ENCODE measurements around the gene IDI2. TPM values are rescaled to one million over a fixed set of nuclear protein-coding genes. Genes with fewer than 3 reads are reported as not detected.

IDI2 gene
- total RNA-seq, 1 donor from 2014 or later = not detected

GRCh38 chr10:985361-985760, 40.3 kb downstream of the IDI2 start:
- intact Hi-C loops (cut with micrococcal nuclease) = loop anchor here (5.0 kb wide), 1 partner anchor 848 kb away; the partner anchor contains the start of gene ZMYND11

- intact Hi-C loops (cut with micrococcal nuclease) = no loop called here
Observed at GRCh38 chr10:983971-984655, 41.5 kb downstream of the IDI2 start.

- intact Hi-C loops (cut with micrococcal nuclease) = no loop called here
Observed at GRCh38 chr10:983401-983800, 42.3 kb downstream of the IDI2 start.

DNA sequence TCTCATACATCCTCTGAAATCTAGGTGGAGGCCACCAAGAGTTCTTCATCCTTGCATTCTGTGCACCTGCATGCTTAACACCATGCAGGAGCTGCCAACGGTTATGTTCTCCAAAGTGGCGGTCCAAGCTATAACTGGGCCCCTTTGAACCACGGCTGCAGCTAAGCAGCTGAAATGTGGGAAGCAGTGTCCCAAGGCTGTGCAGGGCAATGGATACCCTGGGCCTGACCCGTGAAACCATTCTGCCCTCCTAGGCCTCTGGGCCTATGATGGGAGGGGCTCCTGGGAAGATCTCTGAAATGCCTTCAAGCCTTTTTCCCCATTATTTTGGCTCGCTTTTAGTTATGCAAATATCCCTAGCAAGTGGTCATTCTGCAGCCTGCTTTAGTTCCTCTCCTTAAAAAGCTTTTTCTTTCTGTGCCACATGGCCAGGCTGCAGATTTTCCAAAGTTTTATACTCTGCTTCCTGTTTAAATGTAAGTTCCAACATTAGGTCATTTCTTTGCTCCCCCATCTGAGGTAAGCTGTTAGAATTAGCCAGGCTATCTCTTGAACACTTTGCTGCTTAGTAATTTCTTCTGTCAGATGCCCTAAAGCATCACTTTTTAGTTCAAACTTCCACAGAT, 45.1 kb downstream of the IDI2 start:
- intact Hi-C loops (cut with micrococcal nuclease) = no loop called here

DNA sequence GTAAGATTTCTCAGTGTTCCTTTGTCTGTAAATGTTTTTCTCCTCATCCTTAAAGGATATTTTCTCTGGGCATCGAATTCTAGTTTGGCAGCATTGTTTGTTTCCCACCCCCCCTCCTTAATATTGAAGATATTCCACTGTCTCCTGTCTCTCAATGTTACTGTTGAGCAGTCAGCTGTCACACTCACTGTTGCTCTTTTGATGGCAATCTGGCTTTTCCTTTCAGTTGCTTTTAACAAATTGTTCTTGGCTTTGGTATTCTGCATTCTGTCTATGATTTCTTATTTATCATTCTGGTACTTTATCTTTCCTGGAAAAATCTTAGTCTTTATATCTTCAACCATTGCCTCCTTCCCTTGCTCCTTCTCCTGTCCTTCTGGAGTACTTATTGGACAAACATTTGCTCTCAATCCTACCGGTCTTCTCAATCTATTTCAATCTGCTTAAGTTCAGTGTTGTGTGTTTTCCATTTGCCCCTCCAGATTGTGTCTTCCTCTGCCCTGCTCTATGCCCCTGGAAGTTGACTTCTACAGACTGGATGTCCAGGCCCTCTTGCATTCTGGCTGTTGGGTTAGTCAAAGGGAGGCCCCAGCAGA, 46.7 kb downstream of the IDI2 start:
- intact Hi-C loops (cut with micrococcal nuclease) = no loop called here

GRCh38 chr10:976316-976715, 49.3 kb downstream of the IDI2 start:
- intact Hi-C loops (cut with micrococcal nuclease) = no loop called here

- intact Hi-C loops (cut with micrococcal nuclease) = loop anchor here (2.0 kb wide), 1 partner anchor 34 kb away; no protein-coding TSS in a partner anchor
Observed at GRCh38 chr10:974785-975074, 50.9 kb downstream of the IDI2 start.

GRCh38 chr10:974038-974784, 51.4 kb downstream of the IDI2 start:
- intact Hi-C loops (cut with micrococcal nuclease) = loop anchor here (2.0 kb wide), 1 partner anchor 33 kb away; no protein-coding TSS in a partner anchor

- intact Hi-C loops (cut with micrococcal nuclease) = no loop called here
Observed at GRCh38 chr10:972763-973162, 52.9 kb downstream of the IDI2 start.

GRCh38 chr10:971613-972012, 54.0 kb downstream of the IDI2 start:
- intact Hi-C loops (cut with micrococcal nuclease) = no loop called here

DNA sequence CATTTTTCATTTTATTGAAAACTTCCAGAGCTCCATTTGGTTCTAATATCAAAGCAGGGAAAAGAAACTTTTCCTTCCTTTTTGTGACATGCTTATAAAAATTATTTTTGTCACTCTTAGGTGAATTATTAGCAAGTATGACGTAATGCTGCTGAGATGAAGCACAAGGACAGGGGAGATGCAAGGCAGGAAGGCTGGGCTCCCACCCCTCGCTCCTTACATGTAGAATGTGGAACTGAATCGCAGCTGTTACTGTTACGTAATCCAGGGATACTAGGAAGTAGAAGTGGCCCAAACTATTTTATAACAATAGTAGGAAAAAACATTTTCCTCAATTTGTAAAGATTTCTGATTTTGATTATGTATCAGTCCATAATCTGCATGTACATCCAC, 54.5 kb downstream of the IDI2 start:
- intact Hi-C loops (cut with micrococcal nuclease) = no loop called here

DNA sequence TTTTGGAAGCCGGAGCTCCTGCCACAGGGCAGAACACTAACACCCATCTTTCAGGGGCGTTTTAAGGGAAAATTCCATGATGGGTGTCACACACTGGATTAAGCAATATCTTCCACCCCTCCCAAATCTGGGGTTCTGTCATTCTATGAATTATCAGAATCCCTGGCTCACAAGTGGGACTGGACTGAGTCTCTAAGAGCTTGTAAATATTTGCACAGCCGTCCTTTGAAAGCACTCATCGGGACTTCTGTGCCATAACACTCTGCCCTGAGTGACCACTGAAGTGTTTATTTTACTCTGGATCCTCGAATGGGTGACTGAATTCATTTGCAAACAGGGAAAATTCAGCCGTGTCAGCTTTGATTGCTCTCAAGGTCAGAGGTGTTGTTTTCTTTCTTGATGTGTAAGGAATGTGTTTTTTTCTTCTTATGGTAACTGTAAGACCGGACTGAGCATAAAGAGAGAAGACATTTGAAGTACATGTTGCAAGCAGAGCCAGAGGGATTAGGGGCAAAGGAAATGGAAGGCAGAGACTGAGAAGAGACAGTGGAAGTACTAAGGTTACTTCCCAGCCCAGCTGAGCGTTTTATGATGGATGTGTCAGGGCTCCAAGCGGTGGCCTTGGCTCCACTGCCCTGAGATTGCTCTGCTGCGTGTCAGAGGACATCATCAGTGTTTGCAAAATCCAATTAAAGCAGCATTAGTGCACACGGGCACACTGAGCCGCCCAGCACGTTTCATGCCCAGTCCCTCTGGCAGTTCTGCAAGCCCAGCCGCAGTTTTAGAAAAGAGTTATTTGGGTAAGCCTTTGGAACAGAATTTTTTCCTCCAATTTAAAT, 55.1 kb downstream of the IDI2 start:
- intact Hi-C loops (cut with micrococcal nuclease) = no loop called here

DNA sequence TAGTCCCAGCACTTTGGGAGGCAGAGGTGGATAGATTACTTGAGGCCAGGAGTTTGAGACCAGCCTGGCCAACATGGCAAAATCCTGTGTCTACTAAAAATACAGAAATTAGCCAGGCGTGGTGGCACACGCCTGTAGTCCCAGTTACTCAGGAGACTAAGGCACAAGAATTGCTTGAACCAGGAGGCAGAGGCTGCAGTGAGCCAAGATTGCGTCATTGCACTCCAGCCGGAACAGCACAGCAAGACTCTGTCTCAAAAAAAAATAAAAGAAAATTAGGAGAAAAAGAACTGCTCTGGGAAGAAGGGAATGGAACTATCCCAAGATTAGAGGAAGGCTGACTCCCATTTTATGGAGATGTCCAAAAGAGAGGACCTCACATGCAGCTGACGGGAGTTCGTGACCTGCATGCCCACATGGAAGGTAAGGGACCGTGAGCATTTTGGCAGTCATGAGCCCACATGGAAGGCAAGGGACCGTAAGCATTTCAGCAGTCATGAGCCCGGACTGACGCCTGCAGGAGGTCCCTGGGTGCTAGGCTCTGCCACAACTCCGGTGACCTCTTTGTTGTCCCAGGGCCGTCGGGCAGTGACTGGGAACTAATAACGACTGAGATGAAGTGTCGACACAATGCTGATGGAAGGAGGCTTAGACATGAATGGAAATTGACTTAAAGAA, 56.0 kb downstream of the IDI2 start:
- intact Hi-C loops (cut with micrococcal nuclease) = no loop called here

Other genes with a start within 250 kb of the IDI2 start
- gene LARP4B, start 94.2 kb downstream of the IDI2 start, total RNA-seq = 117 and 119 TPM in 2 replicates
- 70.4 and 75.6 TPM in 2 replicates for gene GTPBP4, start 37.4 kb downstream of the IDI2 start, total RNA-seq
- 50.0 and 54.4 TPM in 2 replicates for gene IDI1, start 23.3 kb upstream of the IDI2 start, total RNA-seq
- gene WDR37, start 30.5 kb upstream of the IDI2 start, total RNA-seq = 26.5 and 28.1 TPM in 2 replicates